ENCODE measurements around the gene HBS1L.

- TF ChIP-seq CTCF (tag by site-specific recombination; IDR thresholded peaks at IDR 0.05) (no peak), SP2 (tag by site-specific recombination; IDR thresholded peaks at IDR 0.05) (no peak), ZNF558 (tag by site-specific recombination; IDR thresholded peaks at IDR 0.05) (no peak), MYNN (tag by site-specific recombination; IDR thresholded peaks at IDR 0.05; ENCODE audit: borderline replicate concordance) (no peak), REPIN1 (tag by site-specific recombination; IDR thresholded peaks at IDR 0.05; ENCODE audit: low read depth) (no peak)
- TF ChIP-seq, protein P1, sequence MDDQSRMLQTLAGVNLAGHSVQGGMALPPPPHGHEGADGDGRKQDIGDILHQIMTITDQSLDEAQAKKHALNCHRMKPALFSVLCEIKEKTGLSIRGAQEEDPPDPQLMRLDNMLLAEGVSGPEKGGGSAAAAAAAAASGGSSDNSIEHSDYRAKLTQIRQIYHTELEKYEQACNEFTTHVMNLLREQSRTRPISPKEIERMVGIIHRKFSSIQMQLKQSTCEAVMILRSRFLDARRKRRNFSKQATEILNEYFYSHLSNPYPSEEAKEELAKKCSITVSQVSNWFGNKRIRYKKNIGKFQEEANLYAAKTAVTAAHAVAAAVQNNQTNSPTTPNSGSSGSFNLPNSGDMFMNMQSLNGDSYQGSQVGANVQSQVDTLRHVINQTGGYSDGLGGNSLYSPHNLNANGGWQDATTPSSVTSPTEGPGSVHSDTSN (CRISPR knock-in tag; IDR thresholded peaks at IDR 0.05) = no peak
- TF ChIP-seq, protein P2, sequence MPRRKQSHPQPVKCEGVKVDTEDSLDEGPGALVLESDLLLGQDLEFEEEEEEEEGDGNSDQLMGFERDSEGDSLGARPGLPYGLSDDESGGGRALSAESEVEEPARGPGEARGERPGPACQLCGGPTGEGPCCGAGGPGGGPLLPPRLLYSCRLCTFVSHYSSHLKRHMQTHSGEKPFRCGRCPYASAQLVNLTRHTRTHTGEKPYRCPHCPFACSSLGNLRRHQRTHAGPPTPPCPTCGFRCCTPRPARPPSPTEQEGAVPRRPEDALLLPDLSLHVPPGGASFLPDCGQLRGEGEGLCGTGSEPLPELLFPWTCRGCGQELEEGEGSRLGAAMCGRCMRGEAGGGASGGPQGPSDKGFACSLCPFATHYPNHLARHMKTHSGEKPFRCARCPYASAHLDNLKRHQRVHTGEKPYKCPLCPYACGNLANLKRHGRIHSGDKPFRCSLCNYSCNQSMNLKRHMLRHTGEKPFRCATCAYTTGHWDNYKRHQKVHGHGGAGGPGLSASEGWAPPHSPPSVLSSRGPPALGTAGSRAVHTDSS (tag by site-specific recombination; IDR thresholded peaks at IDR 0.05) = no peak
Measured at GRCh38 chr6:135088818-135089809, 34.5 kb upstream of the HBS1L start.
